Measurements from ENCODE around the gene C1orf21.

The C1orf21 gene

DNA sequence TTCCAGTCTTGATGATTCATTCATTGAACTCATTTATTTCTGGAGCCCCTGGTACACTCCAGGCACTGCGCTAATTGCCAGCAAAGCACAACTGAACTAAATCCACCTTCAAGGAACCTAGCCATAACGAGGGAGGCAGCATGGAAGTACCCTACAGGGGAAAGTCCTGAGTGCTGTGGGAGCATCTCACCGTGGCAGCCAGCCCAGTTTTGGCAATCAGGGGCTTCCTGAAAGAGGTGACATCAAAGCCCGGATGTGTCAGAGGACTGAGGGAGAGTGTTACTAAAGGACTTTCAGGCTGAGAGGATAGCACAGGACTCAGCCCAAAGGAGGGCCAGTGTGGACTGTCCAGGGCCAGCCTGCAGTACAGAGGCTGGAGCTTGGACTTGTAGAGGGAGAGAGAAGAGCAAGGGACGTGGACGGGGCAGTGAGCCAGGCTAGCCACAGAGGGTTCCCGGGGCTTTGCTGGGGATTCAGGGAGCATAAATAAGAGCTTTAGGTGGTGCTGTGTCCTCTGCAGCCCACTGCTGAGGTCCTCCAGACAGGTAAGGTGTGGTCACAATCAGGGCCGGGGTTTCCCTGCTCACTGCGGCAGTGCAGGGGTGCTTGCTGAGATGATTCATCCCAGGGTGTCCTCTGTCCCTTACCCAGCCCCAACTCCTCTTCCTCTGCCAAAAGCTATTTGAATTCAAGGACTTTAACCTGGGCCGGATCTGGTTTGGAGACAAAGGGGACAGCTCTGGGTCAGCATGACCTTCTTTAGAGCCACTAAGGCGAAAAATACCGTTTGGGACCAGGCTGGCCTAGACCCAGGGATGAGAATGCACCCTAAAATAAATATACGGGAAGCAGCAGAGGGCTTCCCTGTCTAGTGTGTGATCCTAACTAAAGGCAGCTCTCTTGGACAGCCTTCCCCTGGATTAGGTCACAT, 239.5 kb downstream of the C1orf21 start:
- no peak for TF ChIP-seq GATA2 (IDR thresholded peaks at IDR 0.05; ENCODE audit: low read depth, low read length)
- no peak for TF ChIP-seq GATA3 (IDR thresholded peaks at IDR 0.05; ENCODE audit: low read depth, low read length)

DNA sequence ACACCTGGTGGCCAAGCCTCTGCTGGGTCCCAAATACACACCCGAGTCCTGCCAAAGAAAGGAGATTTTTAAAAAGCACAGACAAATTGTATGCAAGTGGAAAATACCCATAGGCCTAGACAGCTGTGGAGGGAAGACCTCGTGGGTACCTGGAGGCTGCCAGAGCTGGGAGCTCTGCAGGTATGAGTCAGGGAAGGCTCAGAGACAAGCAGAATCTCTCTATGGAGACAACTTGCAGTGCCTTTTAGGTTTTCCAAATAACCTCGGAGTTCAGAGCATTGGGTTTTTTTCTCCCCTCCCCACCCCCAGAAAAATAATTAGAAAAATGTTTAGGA, 240.1 kb downstream of the C1orf21 start:
- TF ChIP-seq GATA3 (IDR thresholded peaks at IDR 0.05; ENCODE audit: low read depth, low read length) (no peak), GATA2 (IDR thresholded peaks at IDR 0.05; ENCODE audit: low read depth, low read length) (no peak)

DNA sequence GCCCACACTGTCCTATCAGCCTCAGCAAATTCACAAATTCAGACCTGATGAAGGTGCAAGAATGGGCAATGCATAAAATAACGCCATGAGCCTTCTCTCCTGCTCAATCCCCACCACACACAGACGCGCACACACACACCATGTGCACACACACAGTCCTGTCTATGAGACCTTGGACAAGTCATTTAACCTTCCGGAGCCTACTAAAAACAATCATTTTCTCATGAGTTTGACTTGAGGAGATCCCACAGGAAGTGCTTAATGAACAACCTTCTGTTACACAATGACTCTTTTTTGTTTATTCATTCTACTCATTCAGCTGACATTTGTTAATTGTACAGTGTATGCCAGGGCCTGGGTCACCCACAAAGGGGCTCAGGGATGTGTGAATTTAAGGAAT, 242.4 kb downstream of the C1orf21 start:
- no peak for TF ChIP-seq GATA3 (IDR thresholded peaks at IDR 0.05; ENCODE audit: low read depth, low read length)

- no peak for TF ChIP-seq GATA3 (IDR thresholded peaks at IDR 0.05; ENCODE audit: low read depth, low read length)
- TF ChIP-seq GATA2 (IDR thresholded peaks at IDR 0.05; ENCODE audit: low read depth, low read length), result no peak
These were observed 243.8 kb downstream of the C1orf21 start for GRCh38 chr1:184630679-184631060.

DNA sequence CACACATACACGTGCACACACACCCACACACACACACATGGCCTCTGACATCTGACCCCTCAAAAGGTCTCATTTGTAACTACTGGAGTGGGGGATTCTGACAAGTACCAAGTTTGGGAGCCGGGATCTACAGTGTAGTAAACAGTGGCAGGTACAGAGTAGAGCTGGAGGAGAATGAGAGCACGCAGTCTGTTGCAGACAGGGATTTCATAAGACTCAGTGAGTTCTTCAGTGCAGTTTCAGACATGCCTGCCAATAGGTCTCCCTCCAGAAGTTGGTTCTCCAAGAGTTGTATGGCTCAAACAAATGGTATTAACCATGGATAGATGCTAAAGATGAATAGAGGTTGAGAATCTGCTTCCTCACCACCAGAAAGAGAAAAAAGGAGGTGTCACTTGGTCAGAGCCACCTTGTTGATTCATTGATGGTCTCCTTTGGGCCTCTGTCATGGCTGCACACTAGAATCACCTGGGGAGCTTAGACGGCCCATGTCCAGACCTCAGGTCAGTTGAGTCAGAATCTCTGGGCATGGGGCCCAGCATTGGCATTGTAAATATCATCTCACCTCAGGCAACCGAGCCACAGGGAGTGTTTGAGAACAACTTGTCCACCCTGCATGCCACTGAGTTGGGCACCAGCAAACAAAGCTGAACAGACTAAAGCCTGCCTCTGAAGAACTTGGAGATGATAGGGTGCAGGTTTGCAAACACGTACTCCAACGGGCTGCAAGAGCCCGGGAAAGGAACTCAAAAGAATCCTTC, 245.8 kb downstream of the C1orf21 start:
- TF ChIP-seq GATA3 (IDR thresholded peaks at IDR 0.05; ENCODE audit: low read depth, low read length), result no peak
- TF ChIP-seq GATA2 (IDR thresholded peaks at IDR 0.05; ENCODE audit: low read depth, low read length), result no peak

- TF ChIP-seq GATA3 (IDR thresholded peaks at IDR 0.05; ENCODE audit: low read depth, low read length), result no peak
- no peak for TF ChIP-seq GATA2 (IDR thresholded peaks at IDR 0.05; ENCODE audit: low read depth, low read length)
These were observed 247.0 kb downstream of the C1orf21 start for GRCh38 chr1:184633785-184634184.

DNA sequence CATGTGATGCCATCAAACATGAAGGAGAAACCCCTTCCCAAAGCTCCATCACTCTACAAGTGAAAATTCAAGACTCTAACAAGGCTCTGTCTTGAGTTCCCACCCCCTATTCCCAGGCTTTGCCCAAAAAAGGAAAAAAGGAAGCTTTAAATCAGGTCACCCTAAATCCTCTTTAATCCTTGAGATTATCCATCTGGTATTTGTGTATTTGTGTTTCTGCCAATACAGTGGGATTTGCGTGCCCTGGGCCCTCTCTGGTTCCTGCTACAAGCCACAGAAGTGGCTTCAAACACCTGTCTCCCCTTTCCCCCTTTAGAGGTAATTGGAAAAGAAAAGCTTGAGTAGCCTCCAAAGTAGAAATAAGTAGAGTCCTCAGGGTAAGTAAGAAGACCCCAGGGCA, 247.5 kb downstream of the C1orf21 start:
- TF ChIP-seq GATA2 (IDR thresholded peaks at IDR 0.05; ENCODE audit: low read depth, low read length) (no peak), GATA3 (IDR thresholded peaks at IDR 0.05; ENCODE audit: low read depth, low read length) (no peak)

GRCh38 chr1:184635347-184635979, 248.6 kb downstream of the C1orf21 start:
- no peak for TF ChIP-seq GATA3 (IDR thresholded peaks at IDR 0.05; ENCODE audit: low read depth, low read length)
- TF ChIP-seq GATA2 (IDR thresholded peaks at IDR 0.05; ENCODE audit: low read depth, low read length), result no peak

- TF ChIP-seq GATA3 (IDR thresholded peaks at IDR 0.05; ENCODE audit: low read depth, low read length), result no peak
- TF ChIP-seq GATA2 (IDR thresholded peaks at IDR 0.05; ENCODE audit: low read depth, low read length), result no peak
These were observed 249.2 kb downstream of the C1orf21 start for GRCh38 chr1:184635980-184636431.

DNA sequence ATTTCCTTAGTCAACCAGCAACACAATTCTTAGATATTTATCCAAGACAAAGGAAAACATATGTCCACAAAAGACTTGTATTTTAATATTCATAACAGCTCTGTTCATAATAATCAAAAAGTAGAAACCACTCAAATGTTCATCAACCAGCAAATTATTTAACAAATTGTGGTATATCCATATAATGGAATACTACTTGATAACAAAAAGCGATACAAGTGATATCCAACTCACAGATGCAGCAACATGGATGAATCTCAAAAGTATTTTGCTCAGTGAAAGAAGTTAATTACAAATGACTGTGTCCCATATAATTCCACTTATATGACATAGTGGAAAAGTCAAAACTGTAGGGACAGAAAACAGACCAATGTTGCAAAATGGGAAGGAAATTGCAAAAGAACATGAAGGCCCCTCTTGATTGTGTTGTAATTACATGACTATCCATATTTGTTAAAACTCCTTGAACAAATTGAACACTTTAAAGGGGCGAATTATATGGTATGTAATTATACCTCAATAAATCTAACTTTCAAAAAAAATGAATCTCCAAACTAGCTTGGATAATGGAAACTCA, 250.9 kb downstream of the C1orf21 start:
- TF ChIP-seq GATA2 (IDR thresholded peaks at IDR 0.05; ENCODE audit: low read depth, low read length) (no peak), GATA3 (IDR thresholded peaks at IDR 0.05; ENCODE audit: low read depth, low read length) (no peak)

DNA sequence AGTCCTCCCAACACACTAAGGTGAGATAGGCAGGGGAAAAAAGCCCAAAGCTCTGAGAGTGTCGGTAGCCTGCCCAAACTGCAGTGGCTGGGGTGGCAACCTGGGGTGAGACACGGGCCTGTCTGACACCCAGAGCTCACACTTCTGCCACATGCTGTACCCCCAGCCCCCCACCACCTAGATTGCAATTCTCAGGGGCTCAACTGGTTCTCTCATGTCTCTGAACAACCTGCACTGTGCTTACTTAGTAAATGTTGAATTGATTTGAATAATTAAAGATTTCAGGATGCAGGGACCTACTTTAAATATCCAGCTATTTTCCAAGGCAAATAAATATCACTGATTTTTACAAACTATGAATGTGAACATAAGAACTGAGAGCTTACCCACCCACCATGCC, 252.4 kb downstream of the C1orf21 start:
- TF ChIP-seq GATA3 (IDR thresholded peaks at IDR 0.05; ENCODE audit: low read depth, low read length) (no peak), GATA2 (IDR thresholded peaks at IDR 0.05; ENCODE audit: low read depth, low read length) (no peak)

DNA sequence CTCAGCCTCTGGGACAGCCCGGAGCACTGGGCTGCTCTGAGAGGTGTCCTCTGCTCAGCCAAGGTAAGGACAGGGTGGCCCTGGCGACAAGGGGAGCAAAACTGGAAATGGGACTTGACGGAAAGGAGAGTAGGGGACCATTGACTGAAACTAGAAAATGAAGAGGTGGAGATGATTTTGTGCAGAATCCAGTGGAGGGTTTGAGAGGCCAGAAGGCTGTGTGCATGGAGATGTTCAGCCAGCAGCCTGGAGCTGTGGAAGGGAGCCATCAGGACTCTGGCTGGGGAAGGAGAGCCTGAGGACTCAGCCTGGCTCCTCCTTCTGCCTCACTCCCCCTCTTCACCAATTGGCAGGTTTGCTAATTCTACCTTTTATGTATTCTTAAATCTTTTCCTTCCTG, 253.7 kb downstream of the C1orf21 start:
- TF ChIP-seq GATA2 (IDR thresholded peaks at IDR 0.05; ENCODE audit: low read depth, low read length), result no peak
- no peak for TF ChIP-seq GATA3 (IDR thresholded peaks at IDR 0.05; ENCODE audit: low read depth, low read length)

GRCh38 chr1:184641894-184642293, 255.1 kb downstream of the C1orf21 start:
- TF ChIP-seq GATA2 (IDR thresholded peaks at IDR 0.05; ENCODE audit: low read depth, low read length), result no peak
- TF ChIP-seq GATA3 (IDR thresholded peaks at IDR 0.05; ENCODE audit: low read depth, low read length), result no peak

- no peak for TF ChIP-seq GATA3 (IDR thresholded peaks at IDR 0.05; ENCODE audit: low read depth, low read length)
- TF ChIP-seq GATA2 (IDR thresholded peaks at IDR 0.05; ENCODE audit: low read depth, low read length), result no peak
These were observed 256.8 kb downstream of the C1orf21 start for GRCh38 chr1:184643661-184644060.
